ENCODE results near the gene ZNFX1. TPM values are rescaled to one million over a fixed set of nuclear protein-coding genes. Genes with fewer than 3 reads are reported as not detected.

ZNFX1 gene
- total and polyA plus RNA-seq, 2 donors (not counting 1 experiment from before 2014, with no cell fraction given), result 10.3 to 37.9 TPM

DNA sequence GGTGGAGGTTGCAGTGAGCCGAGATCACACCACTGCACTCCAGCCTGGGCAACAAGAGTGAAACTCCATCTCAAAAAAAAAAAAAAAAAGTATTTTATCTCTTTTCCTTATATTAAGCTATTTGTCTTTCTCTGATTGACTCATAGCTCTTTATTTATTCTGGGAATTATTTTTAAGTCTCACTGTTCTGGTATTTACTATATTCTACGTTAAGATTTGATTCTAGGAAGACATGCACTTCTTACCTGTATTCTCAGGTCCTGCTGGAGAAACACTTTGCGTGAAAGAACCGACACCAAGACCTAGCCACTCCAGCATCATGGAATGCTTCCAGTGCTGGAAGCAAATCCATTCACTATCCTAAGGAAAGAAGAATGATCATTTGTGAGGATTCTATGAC lies 17.6 kb downstream of the ZNFX1 start:
- H3K36me3 ChIP-seq (replicated peaks in 1 of 2; ENCODE audit: control extremely low read depth in 1 of 2, control insufficient read depth in 1 of 2, extremely low read depth in 1 of 2, insufficient read depth in 2 of 2, low read length in 1 of 2), result peaks cover 11 to 89% of the 10 kb centered on the region in 2 experiments
- CTCF ChIA-PET, result interaction anchor here (1.1 kb wide), 1 partner anchor 14 kb away, joined by 3 read pairs; no protein-coding TSS in a partner anchor
- DNase-seq, result no peak

DNA sequence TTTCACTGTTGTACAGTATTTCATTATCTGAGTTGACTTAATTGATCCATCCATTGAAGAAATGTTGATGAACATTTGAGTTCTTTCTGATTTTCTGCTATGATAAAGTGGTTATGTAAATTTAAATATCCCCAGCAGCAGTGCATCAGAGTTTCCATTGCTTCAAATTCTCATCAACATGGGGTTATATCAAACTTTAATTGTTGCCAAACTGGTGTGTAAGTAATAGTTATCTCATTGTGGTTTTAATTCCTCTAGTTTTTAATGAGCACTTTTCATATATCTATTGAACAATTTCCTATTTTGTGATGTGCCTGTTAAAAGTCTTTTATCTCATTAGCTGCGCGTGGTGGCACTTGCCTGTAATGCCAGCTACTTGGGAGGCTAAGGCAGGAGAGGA lies 18.1 kb downstream of the ZNFX1 start:
- Histone ChIP-seq H3K9me3 (ENCODE audit: control extremely low read depth in 1 of 3, control insufficient read depth in 2 of 3, insufficient read depth in 1 of 3, low read length in 2 of 3) (no peaks in the 10 kb centered on the region), H3K36me3 (replicated peaks in 1 of 2; ENCODE audit: control extremely low read depth in 1 of 2, control insufficient read depth in 1 of 2, extremely low read depth in 1 of 2, insufficient read depth in 2 of 2, low read length in 1 of 2) (peaks cover 9 to 86% of the 10 kb centered on the region in 2 experiments), H3K9ac (ENCODE audit: low read length) (no peak overlapping the region), H3K4me3 (ENCODE audit: control extremely low read depth in 1 of 5, extremely low read depth in 1 of 5, insufficient read depth in 1 of 5, low read depth in 2 of 5, low read length in 4 of 5) (no peak overlapping the region), H3K79me2 (ENCODE audit: control insufficient read depth, insufficient read depth, low read length) (peaks cover 20% of the 10 kb centered on the region), H4K20me1 (ENCODE audit: control insufficient read depth, insufficient read depth, low read length, poor library complexity, severe bottlenecking) (peaks cover under 1% of the 10 kb centered on the region), H3K27ac (ENCODE audit: low read length in 2 of 2) (no peak overlapping the region), H3K4me1 (ENCODE audit: control insufficient read depth in 2 of 2, insufficient read depth in 2 of 2, low read length in 2 of 2) (no peaks in the 10 kb centered on the region), H3K27me3 (replicated peaks in 1 of 4; ENCODE audit: control extremely low read depth in 1 of 4, control insufficient read depth in 3 of 4, insufficient read depth in 4 of 4, low read length in 3 of 4) (no peaks in the 10 kb centered on the region), H2AFZ (ENCODE audit: insufficient read depth, low read depth, low read length, poor library complexity, severe bottlenecking) (no peak overlapping the region), H3K4me2 (replicated peaks; ENCODE audit: low read depth, low read length, poor library complexity, severe bottlenecking) (no peak overlapping the region)
- Mint-ChIP-seq H3K4me3 (no peak overlapping the region), H3K4me1 (no peaks in the 10 kb centered on the region), H3K27ac (no peak overlapping the region), H3K27me3 (no peaks in the 10 kb centered on the region), H3K9me3 (ENCODE audit: insufficient read depth) (no peaks in the 10 kb centered on the region)
- ChIA-PET CTCF (interaction anchor here (1.1 kb wide), 1 partner anchor 14 kb away, joined by 3 read pairs; no protein-coding TSS in a partner anchor), POLR2A (no interaction called here)
- ATAC-seq (ENCODE audit: low read depth) (no peak), DNase-seq (no peak)
- TF ChIP-seq CTCF (IDR thresholded peaks at IDR 0.05) (no peak), EZH2 (IDR thresholded peaks at IDR 0.05; ENCODE audit: borderline replicate concordance, insufficient read depth, low read depth, low read length, poor library complexity, severe bottlenecking) (no peak)
- intact Hi-C loops (cut with micrococcal nuclease), result no loop called here
- WGBS (ENCODE audit: insufficient coverage), result no CpG with 5 or more reads among the region's 2 CpGs

More for the DNA sequence above, 17.6 kb downstream of the ZNFX1 start:
- Histone ChIP-seq H3K4me3 (ENCODE audit: control extremely low read depth in 1 of 5, extremely low read depth in 1 of 5, insufficient read depth in 1 of 5, low read depth in 2 of 5, low read length in 4 of 5) (no peak overlapping the region), H2AFZ (ENCODE audit: insufficient read depth, low read depth, low read length, poor library complexity, severe bottlenecking) (no peak overlapping the region), H3K27me3 (replicated peaks in 1 of 4; ENCODE audit: control extremely low read depth in 1 of 4, control insufficient read depth in 3 of 4, insufficient read depth in 4 of 4, low read length in 3 of 4) (no peaks in the 10 kb centered on the region), H3K9me3 (ENCODE audit: control extremely low read depth in 1 of 3, control insufficient read depth in 2 of 3, insufficient read depth in 1 of 3, low read length in 2 of 3) (no peaks in the 10 kb centered on the region), H4K20me1 (ENCODE audit: control insufficient read depth, insufficient read depth, low read length, poor library complexity, severe bottlenecking) (peaks cover 4% of the 10 kb centered on the region), H3K79me2 (ENCODE audit: control insufficient read depth, insufficient read depth, low read length) (peaks cover 24% of the 10 kb centered on the region), H3K27ac (ENCODE audit: low read length in 2 of 2) (no peak overlapping the region), H3K4me2 (replicated peaks; ENCODE audit: low read depth, low read length, poor library complexity, severe bottlenecking) (no peak overlapping the region), H3K9ac (ENCODE audit: low read length) (no peak overlapping the region), H3K4me1 (ENCODE audit: control insufficient read depth in 2 of 2, insufficient read depth in 2 of 2, low read length in 2 of 2) (no peaks in the 10 kb centered on the region)
- POLR2A ChIA-PET, result no interaction called here
- no peak for ATAC-seq (ENCODE audit: low read depth)
- Mint-ChIP-seq H3K4me3 (no peak overlapping the region), H3K9me3 (ENCODE audit: insufficient read depth) (no peaks in the 10 kb centered on the region), H3K27ac (no peak overlapping the region), H3K27me3 (no peaks in the 10 kb centered on the region), H3K4me1 (no peaks in the 10 kb centered on the region)
- WGBS (ENCODE audit: insufficient coverage), result no CpG with 5 or more reads among the region's 4 CpGs
- intact Hi-C loops (cut with micrococcal nuclease), result no loop called here
- TF ChIP-seq EZH2 (IDR thresholded peaks at IDR 0.05; ENCODE audit: borderline replicate concordance, insufficient read depth, low read depth, low read length, poor library complexity, severe bottlenecking) (no peak), CTCF (IDR thresholded peaks at IDR 0.05) (no peak)

All from B cell (primary cell).